Measurements from ENCODE around the gene STX18.
A peak's percentile ranks its signal among the peaks of the same experiment; 100 is the strongest.
"Not testable (repeated sequence)": the region's sequence is repeated elsewhere in the genome, so short reads cannot be mapped to it uniquely, and the experiment has no call there.

Gene STX18

DNA sequence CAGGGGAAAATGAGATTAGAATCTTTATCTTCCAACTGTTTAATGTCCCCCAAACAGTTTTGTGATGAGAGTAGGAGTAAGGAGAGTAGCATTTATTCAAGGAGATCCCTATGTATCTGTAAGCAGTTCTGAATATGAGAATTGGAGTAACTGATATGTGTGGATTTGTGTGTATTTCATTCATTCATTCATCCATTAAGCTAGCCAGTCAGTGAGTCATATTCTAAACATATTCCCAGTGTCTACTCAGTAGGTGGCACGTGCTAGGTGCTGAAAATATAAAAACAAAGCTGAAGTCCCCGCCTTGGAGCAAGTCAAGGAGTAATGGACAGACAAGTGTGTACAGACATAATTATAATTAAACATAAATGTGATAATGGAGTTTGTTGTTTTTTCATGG lies 12.4 kb upstream of the STX18 start:
- no peak for DNase-seq (ENCODE audit: low spot score)
- TF ChIP-seq, protein P1, sequence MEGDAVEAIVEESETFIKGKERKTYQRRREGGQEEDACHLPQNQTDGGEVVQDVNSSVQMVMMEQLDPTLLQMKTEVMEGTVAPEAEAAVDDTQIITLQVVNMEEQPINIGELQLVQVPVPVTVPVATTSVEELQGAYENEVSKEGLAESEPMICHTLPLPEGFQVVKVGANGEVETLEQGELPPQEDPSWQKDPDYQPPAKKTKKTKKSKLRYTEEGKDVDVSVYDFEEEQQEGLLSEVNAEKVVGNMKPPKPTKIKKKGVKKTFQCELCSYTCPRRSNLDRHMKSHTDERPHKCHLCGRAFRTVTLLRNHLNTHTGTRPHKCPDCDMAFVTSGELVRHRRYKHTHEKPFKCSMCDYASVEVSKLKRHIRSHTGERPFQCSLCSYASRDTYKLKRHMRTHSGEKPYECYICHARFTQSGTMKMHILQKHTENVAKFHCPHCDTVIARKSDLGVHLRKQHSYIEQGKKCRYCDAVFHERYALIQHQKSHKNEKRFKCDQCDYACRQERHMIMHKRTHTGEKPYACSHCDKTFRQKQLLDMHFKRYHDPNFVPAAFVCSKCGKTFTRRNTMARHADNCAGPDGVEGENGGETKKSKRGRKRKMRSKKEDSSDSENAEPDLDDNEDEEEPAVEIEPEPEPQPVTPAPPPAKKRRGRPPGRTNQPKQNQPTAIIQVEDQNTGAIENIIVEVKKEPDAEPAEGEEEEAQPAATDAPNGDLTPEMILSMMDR (IDR thresholded peaks at IDR 0.05; ENCODE audit: extremely low read depth, missing control alignments), result no peak

DNA sequence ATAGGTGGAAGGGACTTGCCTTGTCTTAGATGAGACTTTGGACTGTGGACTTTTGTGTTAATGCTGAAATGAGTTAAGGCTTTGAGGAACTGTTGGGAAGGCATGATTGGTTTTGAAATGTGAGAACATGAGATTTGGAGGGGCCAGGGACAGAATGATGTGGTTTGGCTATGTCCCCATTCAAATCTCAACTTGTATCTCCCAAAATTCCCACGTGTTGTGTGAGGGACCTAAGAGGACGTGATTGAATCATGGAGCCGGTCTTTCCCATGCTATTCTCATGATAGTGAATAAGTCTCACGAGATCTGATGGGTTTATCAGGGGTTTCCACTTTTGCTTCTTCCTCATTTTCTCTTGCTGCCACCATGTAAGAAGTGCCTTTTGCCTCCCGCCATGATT lies 10.2 kb upstream of the STX18 start:
- DNase-seq (ENCODE audit: low spot score), result not testable (repeated sequence)

DNA sequence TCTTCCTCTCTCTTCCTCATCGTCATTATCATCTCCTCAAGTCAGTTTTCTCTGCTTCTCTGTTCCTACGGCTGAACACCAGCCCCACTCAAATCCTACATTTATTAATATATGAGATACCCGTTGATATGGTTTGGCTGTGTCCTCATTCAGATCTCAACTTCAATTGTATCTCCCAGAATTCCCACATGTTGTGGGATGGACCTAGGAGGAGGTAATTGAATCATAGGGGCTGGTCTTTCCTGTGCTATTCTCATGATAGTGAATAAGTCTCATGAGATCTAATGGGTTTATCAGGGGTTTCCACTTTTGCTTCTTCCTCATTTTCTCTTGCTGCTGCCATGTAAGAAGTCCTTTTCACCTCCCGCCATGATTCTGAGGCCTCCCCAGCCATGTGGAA lies 8.3 kb upstream of the STX18 start:
- not testable (repeated sequence) for DNase-seq (ENCODE audit: low spot score)

DNA sequence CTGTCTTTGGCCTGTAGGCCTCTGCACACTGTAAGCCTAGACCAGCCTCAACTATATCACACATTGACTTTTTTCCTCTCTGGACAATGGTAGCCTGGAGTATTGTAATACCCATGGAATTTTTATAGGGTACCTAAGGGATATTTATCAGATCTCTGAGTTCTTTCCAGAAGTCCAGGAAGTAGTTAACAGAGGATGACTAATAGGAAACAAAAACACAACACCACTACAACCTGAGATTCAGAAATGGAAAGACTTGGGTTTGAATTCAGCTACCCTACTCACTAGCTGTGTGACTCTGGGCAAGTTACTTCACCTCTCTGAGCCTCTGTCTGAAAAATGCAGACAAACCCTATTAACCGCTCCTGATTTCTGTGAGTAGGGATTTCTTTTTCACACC lies 7.7 kb upstream of the STX18 start:
- TF ChIP-seq, protein P1 (IDR thresholded peaks at IDR 0.05; ENCODE audit: extremely low read depth, missing control alignments), result no peak
- DNase-seq (ENCODE audit: low spot score), result no peak

DNA sequence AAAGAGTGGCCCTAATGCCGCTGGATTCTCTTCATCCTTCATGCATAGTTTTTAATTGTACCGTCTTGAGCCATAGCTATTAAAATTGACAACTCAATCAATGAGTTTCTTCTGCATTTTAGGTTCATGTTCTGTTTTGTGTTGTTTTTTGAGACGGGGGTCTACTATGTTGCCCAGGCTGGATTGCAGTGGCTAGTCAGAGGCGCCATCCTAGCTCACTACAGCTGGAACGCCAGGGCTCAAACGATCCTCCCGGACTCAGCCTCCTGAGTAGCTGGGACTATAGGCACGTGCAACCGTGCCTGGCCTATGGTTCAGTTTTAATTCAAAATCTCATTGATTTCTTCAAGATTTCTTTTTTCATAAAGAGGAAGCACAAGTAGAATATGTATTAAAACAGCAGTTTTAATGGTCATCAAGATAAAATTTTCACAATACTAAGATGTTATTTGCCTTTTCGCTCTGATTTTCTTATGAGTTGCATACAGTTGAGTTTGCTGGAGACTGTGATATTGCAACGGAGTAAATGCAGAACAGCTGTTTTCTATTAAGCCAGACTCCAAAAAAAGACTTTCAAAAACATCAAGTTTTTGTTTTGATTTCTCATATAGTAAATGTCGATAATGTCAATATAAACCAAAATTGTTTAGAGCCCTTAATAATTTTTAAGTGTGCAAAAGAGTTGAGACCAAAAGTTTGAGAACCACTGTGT lies 1.1 kb upstream of the STX18 start:
- TF ChIP-seq, protein P1 (IDR thresholded peaks at IDR 0.05; ENCODE audit: extremely low read depth, missing control alignments), result no peak
- DNase-seq (ENCODE audit: low spot score), result no peak

DNA sequence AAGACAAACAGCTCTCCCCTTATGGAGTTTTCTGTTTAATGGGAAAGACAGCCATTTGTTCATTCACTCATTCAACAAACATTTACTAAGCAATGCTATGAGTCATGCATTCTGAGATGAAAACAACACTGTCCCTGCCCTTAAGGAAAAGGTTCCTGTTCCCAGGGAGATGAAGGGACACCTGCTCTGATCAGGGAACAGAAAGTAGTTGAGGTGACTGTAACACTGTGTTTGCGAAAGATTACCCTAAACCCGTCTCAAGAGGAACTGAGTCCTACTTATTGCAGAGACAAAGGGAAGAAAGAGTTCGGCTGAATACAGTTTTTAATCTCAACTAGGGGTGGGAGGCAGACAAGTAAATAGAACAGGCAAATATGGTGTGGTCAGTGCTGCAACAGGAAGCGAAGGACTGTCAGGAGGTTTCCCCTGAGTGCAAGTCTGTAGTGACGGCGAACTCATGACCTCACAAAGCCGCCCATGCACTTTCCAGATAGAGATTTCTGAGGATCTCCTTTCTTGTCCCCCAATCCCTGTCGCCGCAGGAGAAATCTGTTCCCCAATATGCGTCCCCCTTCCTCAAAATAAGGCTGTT lies 712 bp downstream of the STX18 start:
- peak; percentile 69 for DNase-seq (ENCODE audit: low spot score)
- TF ChIP-seq, protein P1 (IDR thresholded peaks at IDR 0.05; ENCODE audit: extremely low read depth, missing control alignments), result no peak

DNA sequence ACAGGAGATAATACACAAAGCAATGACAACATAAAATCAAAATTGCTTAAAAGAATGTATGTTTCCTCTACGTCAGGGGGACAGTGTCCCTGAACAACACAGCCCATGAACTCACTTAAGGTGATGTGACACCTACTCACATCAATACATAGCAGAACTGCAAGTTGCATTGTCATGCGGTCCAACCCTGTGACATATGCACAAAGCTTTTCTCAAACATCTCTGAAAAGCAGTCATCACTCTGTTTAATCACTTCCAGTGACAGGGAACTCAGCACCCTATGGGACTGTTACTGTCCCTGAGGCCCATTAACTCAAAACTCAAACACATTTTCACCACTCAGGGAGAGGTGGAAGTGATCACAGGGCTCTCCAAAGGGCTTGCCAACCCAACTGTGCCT lies 2.4 kb downstream of the STX18 start:
- TF ChIP-seq, protein P1 (IDR thresholded peaks at IDR 0.05; ENCODE audit: extremely low read depth, missing control alignments), result no peak
- no peak for DNase-seq (ENCODE audit: low spot score)

DNA sequence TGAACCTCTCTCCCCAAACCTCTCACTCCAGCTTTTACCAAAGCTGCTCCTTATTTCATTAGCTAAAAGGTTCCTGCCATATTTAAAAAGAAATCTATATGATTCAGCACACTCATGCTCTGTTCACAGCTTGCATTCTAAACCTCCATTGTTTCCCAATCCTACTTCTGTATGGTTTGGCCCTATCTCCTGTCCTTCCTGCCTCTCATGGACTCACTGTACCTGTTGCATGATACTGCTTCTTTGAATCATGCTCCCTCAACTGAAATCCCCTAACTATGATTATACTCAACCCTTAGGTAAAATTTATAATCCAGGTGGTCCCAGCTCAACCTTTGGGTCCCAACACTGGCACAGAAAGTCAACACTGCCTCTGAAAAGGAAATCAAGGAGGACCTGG lies 6.3 kb downstream of the STX18 start:
- DNase-seq (ENCODE audit: low spot score), result no peak
- TF ChIP-seq, protein P1 (IDR thresholded peaks at IDR 0.05; ENCODE audit: extremely low read depth, missing control alignments), result no peak
